ENCODE measurements around the gene CTNNA2.

Gene CTNNA2

GRCh38 chr2:79619442-79619841 lies 106.6 kb downstream of the CTNNA2 start:
- DNase-seq: no peak

GRCh38 chr2:79619976-79620375 lies 107.1 kb downstream of the CTNNA2 start:
- no peak for DNase-seq

- DNase-seq: no peak
These were observed 107.8 kb downstream of the CTNNA2 start for GRCh38 chr2:79620679-79621078.

- no peak for DNase-seq
These were observed 108.4 kb downstream of the CTNNA2 start for GRCh38 chr2:79621252-79621651.

- no peak for DNase-seq
These were observed 108.9 kb downstream of the CTNNA2 start for GRCh38 chr2:79621755-79622154.

- DNase-seq: no peak
These were observed 109.7 kb downstream of the CTNNA2 start for GRCh38 chr2:79622508-79622907.

- DNase-seq: no peak
These were observed 114.4 kb downstream of the CTNNA2 start for GRCh38 chr2:79627237-79627636.

- no peak for DNase-seq
These were observed 117.2 kb downstream of the CTNNA2 start for GRCh38 chr2:79630060-79630459.

- DNase-seq: no peak
These were observed 118.2 kb downstream of the CTNNA2 start for GRCh38 chr2:79630972-79631557.

- no peak for DNase-seq
These were observed 125.6 kb downstream of the CTNNA2 start for GRCh38 chr2:79638410-79638809.

GRCh38 chr2:79638954-79639353 lies 126.1 kb downstream of the CTNNA2 start:
- DNase-seq: no peak

GRCh38 chr2:79640001-79640400 lies 127.2 kb downstream of the CTNNA2 start:
- no peak for DNase-seq

- no peak for DNase-seq
These were observed 136.7 kb downstream of the CTNNA2 start for GRCh38 chr2:79649531-79649930.

- DNase-seq: no peak
These were observed 147.7 kb downstream of the CTNNA2 start for GRCh38 chr2:79660557-79660956.

- no peak for DNase-seq
These were observed 152.2 kb downstream of the CTNNA2 start for GRCh38 chr2:79665091-79665490.

- DNase-seq: no peak
These were observed 153.6 kb downstream of the CTNNA2 start for GRCh38 chr2:79666430-79666829.

GRCh38 chr2:79669714-79670113 lies 156.9 kb downstream of the CTNNA2 start:
- DNase-seq: no peak

GRCh38 chr2:79670198-79670597 lies 157.3 kb downstream of the CTNNA2 start:
- DNase-seq: no peak

- no peak for DNase-seq
These were observed 174.0 kb downstream of the CTNNA2 start for GRCh38 chr2:79686884-79687283.

- no peak for DNase-seq
These were observed 182.4 kb downstream of the CTNNA2 start for GRCh38 chr2:79695248-79695647.

- no peak for DNase-seq
These were observed 184.3 kb downstream of the CTNNA2 start for GRCh38 chr2:79697200-79697599.

- DNase-seq: no peak
These were observed 187.8 kb downstream of the CTNNA2 start for GRCh38 chr2:79700651-79701050.

GRCh38 chr2:79702905-79703304 lies 190.1 kb downstream of the CTNNA2 start:
- DNase-seq: no peak

GRCh38 chr2:79711098-79711497 lies 198.2 kb downstream of the CTNNA2 start:
- DNase-seq: no peak

- DNase-seq: no peak
These were observed 200.4 kb downstream of the CTNNA2 start for GRCh38 chr2:79713131-79713785.
